AG04449 (cell line): ENCODE data around the gene FEM1B.

ENCODE experiments used
- CTCF ChIA-PET: fragments of 350-600 bp; formaldehyde crosslinking; extraction: SDS; loops from one replicate; lab custom pipeline; 2021; ENCODE audit warnings: antibody characterized with exemption; lab: Yijun Ruan, JAX
- POLR2A ChIA-PET: fragments of 400-600, 350-600 bp; formaldehyde crosslinking; extraction: SDS; loops from one replicate; lab custom pipeline; 2020; ENCODE audit warnings: antibody characterized with exemption, inconsistent platforms; lab: Yijun Ruan, JAX
- DNase-seq: peaks from one replicate; pipeline ENCODE4 v3.0.0-alpha.2; 2010; ENCODE audit warnings: low read depth, low spot score
- H3K4me3 ChIP-seq: 2 replicates; pipeline ENCODE4 v1.5.1; 2011; ENCODE audit warnings: low read depth, mild to moderate bottlenecking, control low read depth, low read length
- CTCF ChIP-seq: IDR thresholded peaks from one replicate; pipeline ENCODE4 v1.5.1; 2011; ENCODE audit warnings: mild to moderate bottlenecking, moderate library complexity, low read length, control low read depth, inconsistent platforms; ENCODE audit not compliant: insufficient read depth; ENCODE audit errors: missing control alignments

The FEM1B gene

DNA sequence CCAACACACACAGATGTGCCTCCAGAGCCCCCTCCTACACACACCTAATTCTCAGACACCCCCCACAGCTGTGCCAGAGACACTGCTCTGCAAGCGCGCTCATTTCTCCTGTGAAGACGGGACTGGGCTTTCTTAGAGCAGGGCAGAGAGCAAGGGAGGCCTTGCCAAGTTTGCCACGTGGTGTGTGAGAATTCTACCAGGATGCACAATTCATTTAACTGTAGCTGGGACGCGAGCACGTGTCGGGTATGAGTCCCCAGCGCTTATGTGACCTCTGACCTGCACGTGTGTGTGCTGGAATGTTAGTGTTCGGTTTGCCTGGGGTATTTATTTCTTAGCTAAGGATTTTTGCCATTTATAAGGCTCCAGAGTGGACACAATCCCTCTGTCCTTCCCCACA, 37.0 kb downstream of the FEM1B start:
- H3K4me3 ChIP-seq = no peak overlapping the region
- TF ChIP-seq CTCF = no peak
- ChIA-PET CTCF (interaction anchor here (0.9 to 2.6 kb wide), 3 partner anchors 9 to 63 kb away, joined by 3 to 18 read pairs (median 4); no protein-coding TSS in a partner anchor), POLR2A (no interaction called here)
- DNase-seq = no peak

- ChIA-PET CTCF (interaction anchor here (0.8 to 2.6 kb wide), 4 partner anchors 9 to 234 kb away, joined by 3 to 18 read pairs (median 4); no protein-coding TSS in a partner anchor), POLR2A (no interaction called here)
- no peak for DNase-seq
- no peak for TF ChIP-seq CTCF
- H3K4me3 ChIP-seq = no peak overlapping the region
Measured at GRCh38 chr15:68315035-68315434, 37.5 kb downstream of the FEM1B start.

- CTCF ChIA-PET = interaction anchor here (0.8 to 2.6 kb wide), 5 partner anchors 10 to 234 kb away, joined by 3 to 18 read pairs (median 4); no protein-coding TSS in a partner anchor
- no peak for DNase-seq
- no peak for TF ChIP-seq CTCF
- POLR2A ChIA-PET = no interaction called here
- no peak overlapping the region for H3K4me3 ChIP-seq
Measured at GRCh38 chr15:68315495-68316031, 38.0 kb downstream of the FEM1B start.

GRCh38 chr15:68316061-68316804, 38.7 kb downstream of the FEM1B start:
- DNase-seq = no peak
- POLR2A ChIA-PET = no interaction called here
- CTCF ChIA-PET = interaction anchor here (0.6 to 2.6 kb wide), 7 partner anchors 11 to 234 kb away, joined by 3 to 18 read pairs (median 3); no protein-coding TSS in a partner anchor
- no peak overlapping the region for H3K4me3 ChIP-seq
- peak; percentile 24 for TF ChIP-seq CTCF

DNA sequence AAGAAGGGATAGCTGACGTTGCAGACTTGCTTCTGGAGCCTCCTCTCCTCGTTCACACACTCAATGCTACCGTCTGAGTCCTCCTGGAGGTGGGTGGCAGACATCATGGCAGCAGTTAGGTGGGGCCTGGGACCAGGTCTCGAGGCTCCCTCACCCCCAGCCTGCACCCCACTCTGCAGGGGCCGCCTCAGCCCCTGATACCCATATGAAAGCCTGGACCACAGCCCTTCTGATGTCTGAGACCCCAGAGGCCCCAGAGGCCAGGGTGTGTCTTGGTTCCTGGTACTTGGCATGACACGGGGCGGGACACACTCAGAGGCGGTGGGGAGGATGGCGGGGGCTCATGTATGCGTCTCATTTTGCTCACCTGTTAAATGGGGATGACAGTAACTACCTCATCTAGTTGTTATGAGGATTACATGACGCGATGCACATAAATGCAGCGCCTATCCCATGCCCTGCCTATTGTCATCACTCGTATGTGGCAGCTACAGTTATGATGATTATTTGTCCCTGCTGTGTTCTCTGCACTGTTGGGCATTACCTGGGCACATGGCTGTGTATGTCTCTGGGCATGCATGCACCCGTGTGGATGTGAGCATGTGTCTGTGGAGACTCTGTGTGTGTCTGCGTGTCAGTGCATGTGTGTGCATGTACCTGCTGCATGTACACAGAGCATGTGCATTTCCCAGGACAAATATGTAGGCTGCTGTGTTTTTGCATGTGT, 39.9 kb downstream of the FEM1B start:
- CTCF ChIA-PET = interaction anchor here (1.2 to 1.4 kb wide), 2 partner anchors 20 to 64 kb away, joined by 3 to 6 read pairs; no protein-coding TSS in a partner anchor
- POLR2A ChIA-PET = no interaction called here
- H3K4me3 ChIP-seq = no peak overlapping the region
- no peak for DNase-seq
- TF ChIP-seq CTCF = no peak
